GM12872 (cell line): ENCODE measurements around the gene GLP2R.

Experiments used
- TF ChIP-seq, protein P1 (sequence below): IDR thresholded peaks from 3 replicates; pipeline ENCODE4 v1.5.1; 2011; ENCODE audit warnings: low read depth, mild to moderate bottlenecking, low read length, moderate library complexity; ENCODE audit not compliant: insufficient read depth

Gene GLP2R

DNA sequence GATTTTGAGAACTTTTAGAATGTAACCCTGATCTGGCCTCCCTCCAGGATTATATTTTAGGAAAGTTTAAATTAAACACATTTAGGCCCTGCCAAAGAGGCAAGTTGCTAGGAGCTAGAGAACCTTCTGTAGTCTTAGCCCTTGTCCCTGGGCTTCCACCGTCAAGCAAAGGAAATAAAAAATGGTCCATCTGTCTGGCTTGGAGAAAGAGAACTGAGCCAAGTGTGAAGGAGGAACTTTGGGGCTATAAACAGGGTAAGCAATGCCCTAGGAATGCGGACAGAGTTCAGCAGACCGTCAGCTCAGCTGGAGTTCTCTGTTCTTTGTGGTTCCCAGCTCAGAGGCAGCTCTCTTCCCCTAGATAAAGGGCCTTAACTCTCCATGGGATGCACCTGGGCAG is 49.7 kb downstream of the GLP2R start:
- TF ChIP-seq, protein P1, sequence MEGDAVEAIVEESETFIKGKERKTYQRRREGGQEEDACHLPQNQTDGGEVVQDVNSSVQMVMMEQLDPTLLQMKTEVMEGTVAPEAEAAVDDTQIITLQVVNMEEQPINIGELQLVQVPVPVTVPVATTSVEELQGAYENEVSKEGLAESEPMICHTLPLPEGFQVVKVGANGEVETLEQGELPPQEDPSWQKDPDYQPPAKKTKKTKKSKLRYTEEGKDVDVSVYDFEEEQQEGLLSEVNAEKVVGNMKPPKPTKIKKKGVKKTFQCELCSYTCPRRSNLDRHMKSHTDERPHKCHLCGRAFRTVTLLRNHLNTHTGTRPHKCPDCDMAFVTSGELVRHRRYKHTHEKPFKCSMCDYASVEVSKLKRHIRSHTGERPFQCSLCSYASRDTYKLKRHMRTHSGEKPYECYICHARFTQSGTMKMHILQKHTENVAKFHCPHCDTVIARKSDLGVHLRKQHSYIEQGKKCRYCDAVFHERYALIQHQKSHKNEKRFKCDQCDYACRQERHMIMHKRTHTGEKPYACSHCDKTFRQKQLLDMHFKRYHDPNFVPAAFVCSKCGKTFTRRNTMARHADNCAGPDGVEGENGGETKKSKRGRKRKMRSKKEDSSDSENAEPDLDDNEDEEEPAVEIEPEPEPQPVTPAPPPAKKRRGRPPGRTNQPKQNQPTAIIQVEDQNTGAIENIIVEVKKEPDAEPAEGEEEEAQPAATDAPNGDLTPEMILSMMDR, result no peak

DNA sequence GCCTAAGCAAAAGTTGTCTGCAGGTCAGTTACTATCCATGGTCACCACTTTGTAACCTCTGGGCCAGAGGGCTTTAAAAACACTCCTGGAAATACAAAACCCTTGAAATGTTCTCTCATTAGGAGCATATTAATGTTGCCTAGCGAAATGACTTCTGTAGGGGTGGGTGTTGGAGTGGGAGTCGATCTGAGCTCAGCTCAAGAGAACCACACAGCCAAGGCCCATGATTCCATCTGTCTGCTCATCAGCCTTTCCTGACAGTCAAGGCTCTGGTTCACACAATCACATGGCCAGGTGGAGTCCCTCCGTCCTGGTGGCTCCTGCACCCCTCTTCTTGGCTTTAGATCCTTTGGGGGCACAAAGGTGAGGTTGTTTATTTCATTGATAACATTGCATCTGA is 52.6 kb downstream of the GLP2R start:
- TF ChIP-seq, protein P1, result no peak

DNA sequence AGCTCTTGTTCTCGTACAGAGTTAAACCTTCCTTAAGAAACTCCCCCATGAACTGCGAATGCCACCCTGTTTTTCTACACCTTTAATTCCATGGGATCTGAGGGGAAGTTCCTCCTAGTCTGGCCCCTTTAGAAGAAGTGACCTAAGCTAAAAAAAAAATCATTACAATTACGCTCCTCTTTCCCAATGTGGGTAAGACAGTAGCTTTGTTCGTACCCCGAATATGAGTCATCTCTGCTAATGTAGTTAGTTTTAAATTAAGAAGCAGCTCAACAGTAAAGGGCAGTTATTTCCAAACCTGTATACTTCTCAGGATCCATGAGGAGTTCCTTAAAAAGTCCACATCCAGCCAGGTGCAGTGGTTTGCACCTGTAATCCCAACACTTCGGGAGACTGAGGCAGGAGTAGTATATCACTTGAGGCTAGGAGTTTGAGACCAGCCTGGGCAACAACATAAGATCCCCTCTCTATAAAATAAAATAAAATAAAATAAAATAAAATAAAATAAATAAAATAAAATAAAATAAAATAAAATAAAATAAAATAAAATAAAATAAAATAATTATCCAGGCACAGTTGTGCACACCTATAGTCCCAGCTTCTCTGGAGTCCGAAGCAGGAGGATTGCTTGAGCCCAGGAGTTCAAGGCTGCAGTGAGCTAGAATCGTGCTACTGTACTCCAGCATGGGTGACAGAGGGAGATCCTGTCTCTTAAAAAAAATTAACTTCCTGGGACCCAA is 53.2 kb downstream of the GLP2R start:
- TF ChIP-seq, protein P1, result no peak

DNA sequence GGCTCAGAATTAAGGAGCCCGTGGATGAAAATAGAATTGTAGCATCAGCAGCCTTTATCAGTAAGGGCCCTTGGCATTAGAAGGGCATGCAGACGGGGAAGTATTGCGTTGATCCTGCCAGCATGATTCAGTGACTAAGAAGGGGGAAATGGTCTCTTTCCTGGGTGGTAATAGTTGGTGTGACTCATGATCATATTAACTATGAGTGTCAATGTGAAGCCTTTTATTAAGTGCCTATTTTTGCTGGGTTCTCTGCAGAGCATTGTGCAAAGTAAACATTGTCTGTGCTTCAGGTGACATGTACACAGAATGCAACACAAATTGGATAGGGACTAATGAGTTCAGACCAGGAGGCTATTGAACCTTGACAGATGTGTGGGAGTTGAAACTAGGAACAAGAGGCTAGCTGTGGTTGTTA is 54.9 kb downstream of the GLP2R start:
- TF ChIP-seq, protein P1, result no peak

DNA sequence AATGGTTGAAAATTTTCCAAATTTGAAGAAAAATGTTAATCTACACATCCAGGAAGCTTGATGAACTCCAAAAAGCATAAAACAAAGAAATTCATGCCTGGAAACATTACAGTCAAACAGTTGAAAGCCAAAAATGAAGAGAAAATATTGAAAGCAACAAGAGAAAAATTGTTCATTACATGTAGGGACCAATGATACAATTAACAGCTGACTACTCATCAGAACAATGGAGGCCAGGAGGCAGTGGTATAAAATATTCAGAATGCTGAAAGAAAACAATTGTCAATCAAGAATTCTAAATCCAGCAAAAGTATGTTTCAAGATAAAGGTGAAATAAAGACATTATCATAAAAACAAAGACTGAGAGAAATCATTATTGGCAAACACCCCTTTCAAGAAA is 57.7 kb downstream of the GLP2R start:
- TF ChIP-seq, protein P1, result no peak

DNA sequence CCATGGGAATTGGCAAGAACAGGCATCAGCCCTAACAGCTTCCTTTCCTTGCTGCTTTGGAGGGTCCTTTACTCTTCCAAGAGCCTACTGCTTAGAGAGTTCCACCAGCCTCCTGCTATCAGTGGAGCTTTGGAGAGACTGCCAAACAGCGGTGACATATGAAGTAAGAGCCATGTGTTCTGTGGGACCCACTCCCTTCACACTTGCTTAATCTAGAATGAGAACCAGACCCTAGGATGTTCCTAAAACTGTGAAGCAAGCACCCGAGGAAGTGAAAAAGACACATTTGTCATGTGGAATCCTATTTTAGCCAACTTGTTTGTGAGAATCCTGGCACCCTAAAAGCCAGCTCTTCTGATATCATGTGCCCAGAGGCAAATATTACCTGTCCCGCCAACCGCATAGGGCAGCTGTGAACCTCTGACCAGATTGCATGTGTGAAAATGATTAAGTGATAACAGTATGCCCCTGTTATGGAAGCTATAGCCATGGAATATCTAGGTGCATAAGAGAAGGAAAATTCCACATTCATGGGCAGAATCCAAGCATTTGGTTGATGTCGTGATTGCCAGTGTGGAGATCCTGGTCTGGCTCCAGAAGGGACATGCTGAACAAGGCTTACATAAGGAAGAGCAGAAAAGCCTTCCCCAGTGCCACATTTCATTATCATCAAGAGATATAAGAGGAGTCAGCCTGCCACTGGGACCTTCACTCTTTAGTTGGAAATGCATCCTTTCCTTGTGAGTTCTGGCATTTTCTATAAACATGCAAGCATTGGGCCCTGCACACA is 60.6 kb downstream of the GLP2R start:
- TF ChIP-seq, protein P1, result no peak

DNA sequence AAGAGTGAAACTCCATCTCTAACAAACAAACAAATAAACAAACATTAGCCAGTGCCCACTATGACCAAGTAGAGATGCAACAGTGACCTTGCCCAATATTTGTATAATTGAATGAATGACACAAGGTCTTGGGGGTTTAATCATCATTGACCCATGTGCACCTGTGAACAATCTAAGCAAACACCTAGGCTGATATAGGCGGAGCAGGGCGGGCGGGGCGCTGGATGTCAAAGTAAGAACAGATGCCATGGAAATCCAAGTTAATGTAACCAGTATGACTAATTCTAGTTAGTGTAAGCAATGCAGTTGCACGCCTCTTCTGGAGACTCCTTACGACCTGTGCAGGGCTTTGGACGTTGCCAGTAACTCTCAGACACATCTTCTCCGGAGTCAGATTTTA is 61.8 kb downstream of the GLP2R start:
- TF ChIP-seq, protein P1, result no peak
